H1 (cell line): ENCODE measurements around the gene NELFB. TPM values are rescaled to one million over a fixed set of nuclear protein-coding genes. Genes with fewer than 3 reads are reported as not detected.

ENCODE experiments used
- CTCF ChIA-PET: fragments of 300-600 bp; sonication (Branson Sonifier 250); formaldehyde crosslinking; loops from one replicate; lab custom pipeline; 2021; ENCODE audit not compliant: partially characterized antibody; lab: Charles Lee
- POLR2A ChIA-PET: fragments of 300-600 bp; sonication (Branson Sonifier 250); formaldehyde crosslinking; loops from one replicate; lab custom pipeline; 2021; ENCODE audit warnings: inconsistent platforms; ENCODE audit not compliant: partially characterized antibody; lab: Charles Lee
- DNase-seq, 2 experiments: peaks; one replicate each; pipeline versions ENCODE4 v3.0.0 to v3.0.0-alpha.2; 2010 to 2022; ENCODE audit warnings: low spot score in 2 of 2, low read depth in 1 of 2, mixed read lengths in 1 of 2
- FAIRE-seq: peaks from 2 replicates; lab custom pipeline; 2011; peaks lifted over from hg19 to GRCh38; lab: Jason Lieb, UNC
- H2AFZ ChIP-seq: 2 replicates; pipeline ENCODE4 v1.8.1; 2012; ENCODE audit warnings: low read length, inconsistent platforms
- H2AK5ac ChIP-seq: 2 replicates; pipeline ENCODE4 v1.6.1; 2013; ENCODE audit warnings: low read depth, low read length
- H2BK120ac ChIP-seq: replicated peaks from 2 replicates; pipeline ENCODE3; 2013; ENCODE audit warnings: low read depth, low read length, inconsistent platforms
- H2BK12ac ChIP-seq: 2 replicates; pipeline ENCODE4 v1.6.1; 2013; ENCODE audit warnings: low read depth, low read length
- H2BK15ac ChIP-seq: 2 replicates; pipeline ENCODE4 v1.6.1; 2013; ENCODE audit warnings: low read length
- H2BK20ac ChIP-seq: 2 replicates; pipeline ENCODE4 v1.6.1; 2013; ENCODE audit warnings: low read length
- H2BK5ac ChIP-seq: 2 replicates; pipeline ENCODE4 v1.6.1; 2013; ENCODE audit warnings: low read depth, low read length
- H3K14ac ChIP-seq: 2 replicates; pipeline ENCODE4 v1.6.1; 2013; ENCODE audit warnings: inconsistent platforms; ENCODE audit not compliant: insufficient read length
- H3K18ac ChIP-seq: 2 replicates; pipeline ENCODE4 v1.6.1; 2013; ENCODE audit warnings: low read length; ENCODE audit errors: extremely low read depth
- H3K23ac ChIP-seq: 2 replicates; pipeline ENCODE4 v1.6.1; 2013; ENCODE audit warnings: inconsistent platforms; ENCODE audit not compliant: insufficient read length
- H3K23me2 ChIP-seq: 2 replicates; pipeline ENCODE4 v1.6.1; 2013; ENCODE audit warnings: low read depth, low read length
- H3K27ac ChIP-seq: 2 replicates; pipeline ENCODE4 v1.6.1; 2011; ENCODE audit warnings: low read depth, low read length, inconsistent platforms
- H3K27me3 ChIP-seq, 4 experiments: replicated peaks in 1 of 4; 1 replicate in 1 of 4; 2 replicates in 3 of 4; pipeline versions ENCODE4 v1.6.1 to v1.8.1; 2011 to 2013; ENCODE audit warnings: low read length in 3 of 4, mild to moderate bottlenecking in 3 of 4, inconsistent platforms in 2 of 4, mixed read lengths in 2 of 4, moderate library complexity in 1 of 4; ENCODE audit not compliant: control insufficient read depth in 3 of 4, insufficient read depth in 3 of 4; ENCODE audit errors: extremely low read depth in 1 of 4
- H3K36me3 ChIP-seq, 4 experiments: 2 replicates each; pipeline versions ENCODE4 v1.6.1 to v1.8.1; 2011 to 2013; ENCODE audit warnings: mild to moderate bottlenecking in 4 of 4, low read length in 3 of 4, moderate library complexity in 2 of 4, control low read depth in 1 of 4, inconsistent platforms in 1 of 4; ENCODE audit not compliant: insufficient read depth in 4 of 4, control insufficient read depth in 2 of 4
- H3K4ac ChIP-seq: replicated peaks from 2 replicates; pipeline ENCODE3; 2013; ENCODE audit warnings: low read length, low read depth, mixed read lengths, inconsistent platforms; ENCODE audit not compliant: insufficient read length
- H3K4me1 ChIP-seq, 4 experiments: replicated peaks in 1 of 4; 1 replicate in 1 of 4; 2 replicates in 3 of 4; pipeline versions ENCODE4 v1.6.1 to v1.8.1; 2011 to 2013; ENCODE audit warnings: low read length in 3 of 4, inconsistent platforms in 2 of 4, mixed read lengths in 1 of 4; ENCODE audit not compliant: insufficient read depth in 4 of 4, control insufficient read depth in 3 of 4
- H3K4me2 ChIP-seq, 2 experiments: 2 replicates each; pipeline versions ENCODE4 v1.6.1 to v1.8.1; 2011 to 2013; ENCODE audit warnings: low read depth in 2 of 2, low read length in 2 of 2, control low read depth in 1 of 2, inconsistent platforms in 1 of 2, mild to moderate bottlenecking in 1 of 2; ENCODE audit not compliant: insufficient read depth in 1 of 2
- H3K4me3 ChIP-seq, 4 experiments: fragments of 200-600, 300-600 bp in 1 of 4; sonication (generic), shearing (Covaris generic), sonication (Bioruptor Twin) in 1 of 4; 2 replicates each; pipeline versions ENCODE4 v1.5.1 to v1.8.1; 2011 to 2016; ENCODE audit warnings: low read length in 4 of 4, low read depth in 3 of 4, control low read depth in 2 of 4, inconsistent platforms in 2 of 4, mild to moderate bottlenecking in 2 of 4, mixed read lengths in 1 of 4, moderate library complexity in 1 of 4; ENCODE audit not compliant: insufficient read depth in 2 of 4; ENCODE audit errors: extremely low read depth in 1 of 4
- H3K56ac ChIP-seq: replicated peaks from 2 replicates; pipeline ENCODE3; 2013; ENCODE audit warnings: low read depth, mild to moderate bottlenecking, mixed read lengths, low read length, inconsistent platforms; ENCODE audit not compliant: insufficient read length
- H3K79me1 ChIP-seq: 2 replicates; pipeline ENCODE4 v1.6.1; 2013; ENCODE audit warnings: low read depth, low read length, control low read depth
- H3K79me2 ChIP-seq, 2 experiments: 2 replicates each; pipeline versions ENCODE4 v1.6.1 to v1.8.1; 2012 to 2013; ENCODE audit warnings: low read length in 2 of 2, mild to moderate bottlenecking in 2 of 2, inconsistent platforms in 1 of 2; ENCODE audit not compliant: insufficient read depth in 2 of 2, control insufficient read depth in 1 of 2
- H3K9ac ChIP-seq, 4 experiments: replicated peaks in 1 of 4; 1 replicate in 1 of 4; 2 replicates in 3 of 4; pipeline versions ENCODE4 v1.6.1 to v1.8.1; 2011 to 2013; ENCODE audit warnings: low read depth in 3 of 4, low read length in 3 of 4, control low read depth in 2 of 4, mild to moderate bottlenecking in 2 of 4, moderate library complexity in 2 of 4, inconsistent platforms in 1 of 4; ENCODE audit errors: extremely low read depth in 1 of 4
- H3K9me3 ChIP-seq, 2 experiments: 2 replicates each; pipeline versions ENCODE4 v1.6.1 to v1.8.1; 2012 to 2013; ENCODE audit warnings: mild to moderate bottlenecking in 2 of 2, moderate library complexity in 2 of 2, control low read depth in 1 of 2, inconsistent platforms in 1 of 2, low read depth in 1 of 2, low read length in 1 of 2, mixed read lengths in 1 of 2; ENCODE audit not compliant: insufficient read depth in 2 of 2
- H4K20me1 ChIP-seq, 2 experiments: replicated peaks in 1 of 2; 2 replicates each; pipeline versions ENCODE3 to v1.8.1; 2011 to 2013; ENCODE audit warnings: inconsistent platforms in 2 of 2, low read length in 2 of 2, mild to moderate bottlenecking in 1 of 2; ENCODE audit not compliant: insufficient read depth in 2 of 2, control insufficient read depth in 1 of 2
- H4K5ac ChIP-seq: 2 replicates; pipeline ENCODE4 v1.6.1; 2013; ENCODE audit warnings: low read length, low read depth, mixed read lengths, inconsistent platforms; ENCODE audit not compliant: insufficient read length
- H4K8ac ChIP-seq: 2 replicates; pipeline ENCODE4 v1.8.0; 2013; ENCODE audit warnings: mild to moderate bottlenecking, moderate library complexity, low read length, inconsistent platforms; ENCODE audit not compliant: insufficient read depth; ENCODE audit errors: extremely low read depth
- H4K91ac ChIP-seq: replicated peaks from 2 replicates; pipeline ENCODE3; 2013; ENCODE audit warnings: low read length, mixed read lengths, inconsistent platforms; ENCODE audit not compliant: insufficient read length
- BACH1 ChIP-seq: IDR thresholded peaks from 2 replicates; pipeline ENCODE4 v1.6.1; 2012; ENCODE audit warnings: low read length, improper control_type of control experiment
- CHD1 ChIP-seq: IDR thresholded peaks from 2 replicates; pipeline ENCODE4 v1.6.1; 2012; ENCODE audit warnings: low read depth, low read length, improper control_type of control experiment
- CREB1 ChIP-seq: IDR thresholded peaks from 2 replicates; pipeline ENCODE4 v1.6.1; 2012; ENCODE audit warnings: inconsistent platforms
- GABPA ChIP-seq: IDR thresholded peaks from 2 replicates; pipeline ENCODE4 v1.6.1; 2011; ENCODE audit warnings: mild to moderate bottlenecking, low read length, moderate library complexity, borderline replicate concordance; ENCODE audit not compliant: insufficient read depth
- RFX5 ChIP-seq: IDR thresholded peaks from 2 replicates; pipeline ENCODE4 v1.6.1; 2011; ENCODE audit warnings: low read depth, low read length, improper control_type of control experiment, borderline replicate concordance
- RNF2 ChIP-seq: fragments of 200-900, 300-1000 bp; sonication (generic); IDR thresholded peaks from 2 replicates; pipeline ENCODE4 v1.7.1; 2016; ENCODE audit warnings: borderline replicate concordance, low read depth, mild to moderate bottlenecking, antibody characterized with exemption, low read length; ENCODE audit not compliant: poor library complexity, severe bottlenecking; ENCODE audit errors: missing control alignments
- SP2 ChIP-seq: IDR thresholded peaks from 2 replicates; pipeline ENCODE4 v1.6.1; 2012; ENCODE audit warnings: mild to moderate bottlenecking, low read length, inconsistent platforms
- SP4 ChIP-seq: IDR thresholded peaks from 2 replicates; pipeline ENCODE4 v1.6.1; 2012; ENCODE audit warnings: low read length, inconsistent platforms
- TBP ChIP-seq: IDR thresholded peaks from 2 replicates; pipeline ENCODE4 v1.6.1; 2011; ENCODE audit warnings: low read depth, low read length, improper control_type of control experiment
- TEAD4 ChIP-seq: IDR thresholded peaks from 2 replicates; pipeline ENCODE4 v1.6.1; 2012; ENCODE audit warnings: low read depth, low read length, inconsistent platforms, mixed read lengths
- WGBS, 2 experiments: shearing (Covaris generic) in 1 of 2; methylation state at CpG; one replicate each; pipeline versions ENCODE4 v1.1.6 to v1.1.7; 2013 to 2015; ENCODE audit warnings: low lambda C conversion rate in 2 of 2, mixed read lengths in 2 of 2, inconsistent platforms in 1 of 2, low coverage in 1 of 2, missing lambda C conversion rate in 1 of 2; ENCODE audit not compliant: insufficient replicate concordance in 2 of 2, insufficient coverage in 1 of 2, insufficient read length in 1 of 2; ENCODE audit errors: extremely low coverage in 1 of 2, missing lambda C conversion rate in 1 of 2; 5-methylcytosine and 5-hydroxymethylcytosine counted together
- polyA plus RNA-seq, 7 experiments: library from polyadenylated mRNA; depleted of rRNA in 3 of 7; stranded (reverse) in 5 of 7; unstranded in 2 of 7; fragments of >200 nt in 5 of 7; fragments of 200-250 nt in 2 of 7; gene quantifications; 1 replicate in 5 of 7; 2 replicates in 1 of 7; 4 replicates in 1 of 7; pipeline versions ENCODE4 v1.2.1 to v1.2.3, GENCODE V29; 2011 to 2013; ENCODE audit warnings: missing spikeins in 2 of 7, mixed read lengths in 2 of 7
- total RNA-seq: library from RNA; stranded (reverse); fragmentation: NEBNext Ultra II Directional; extraction: Animal tissue kit (Norgen Biotek cat#: 25700); gene quantifications from 2 replicates; pipeline ENCODE4 v1.2.1, GENCODE V29; 2021
- TF ChIP-seq, protein P1 (sequence below): IDR thresholded peaks from 2 replicates; pipeline ENCODE4 v1.6.1; 2012; ENCODE audit warnings: inconsistent platforms
- TF ChIP-seq, protein P2 (sequence below): IDR thresholded peaks from 2 replicates; pipeline ENCODE4 v1.6.1; 2012; ENCODE audit warnings: inconsistent platforms

Gene NELFB
- total and polyA plus RNA-seq, 2 of the 8 experiments (the other 6 are each of a cell fraction or from before 2014, with no cell fraction given) = 57.6 to 78.0 TPM

DNA sequence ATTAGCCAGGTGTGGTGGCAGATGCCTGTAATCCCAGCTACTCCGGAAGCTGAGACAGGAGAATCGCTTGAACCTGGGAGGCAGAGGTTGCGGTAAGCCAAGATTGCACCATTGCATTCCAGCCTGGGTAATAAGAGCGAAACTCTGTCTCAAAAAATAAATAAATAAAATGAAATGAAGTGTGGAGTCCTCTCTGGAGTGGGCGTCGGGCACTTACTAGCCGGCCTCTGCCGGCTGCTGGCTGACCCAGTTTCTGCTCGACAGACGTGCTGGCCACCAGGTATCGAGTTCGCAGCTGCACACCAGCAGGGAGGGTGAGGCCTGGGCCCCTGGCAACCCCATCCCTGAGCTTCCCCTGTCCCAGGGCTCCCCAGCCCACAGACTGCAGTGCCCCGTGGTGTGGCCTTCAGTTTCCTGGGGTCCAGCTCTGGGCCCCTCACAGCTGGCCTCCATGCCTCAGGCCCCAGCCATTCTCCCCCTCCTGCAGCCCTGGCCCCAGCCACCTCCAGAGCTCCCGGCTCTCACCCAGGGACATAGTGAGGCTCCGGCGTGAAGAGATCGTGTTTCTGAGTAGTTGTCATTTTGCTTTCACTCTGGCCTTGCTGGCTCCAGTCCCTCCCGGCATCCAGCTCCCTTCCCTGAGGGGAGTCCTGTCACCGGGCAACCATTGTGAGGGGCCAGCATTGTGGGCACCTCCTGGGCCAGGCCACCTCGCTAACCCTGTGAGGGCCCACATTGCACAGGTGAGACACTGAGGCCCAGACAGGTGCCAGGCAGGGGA lies 7.8 kb upstream of the NELFB start:
- no peak overlapping the region for H3K23ac ChIP-seq
- CTCF ChIA-PET = interaction anchor here (0.8 to 3.3 kb wide), 8 partner anchors 9 to 59 kb away, joined by 3 to 26 read pairs (median 4); partner anchors contain the start of gene RNF224
- peaks cover 0 to 5% of the 10 kb centered on the region in 2 experiments; a peak in 2 of 4 replicates for H3K79me2 ChIP-seq
- no peak overlapping the region for H3K4me2 ChIP-seq
- no peak overlapping the region for H4K5ac ChIP-seq
- no peak overlapping the region for H3K4me3 ChIP-seq
- no peak overlapping the region for H3K27ac ChIP-seq
- no peaks in the 10 kb centered on the region; the same call in none of the 2 replicates for H3K79me1 ChIP-seq
- no peak overlapping the region for H4K91ac ChIP-seq
- H3K56ac ChIP-seq = no peak overlapping the region
- no peak for FAIRE-seq
- peaks cover 4 to 14% (median 12%) of the 10 kb centered on the region in 4 experiments; a peak in 7 of 8 replicates for H3K36me3 ChIP-seq
- H3K4me1 ChIP-seq = peaks cover 0 to 20% (median 16%) of the 10 kb centered on the region in 4 experiments; a peak in 5 of 7 replicates
- H2BK20ac ChIP-seq = no peak overlapping the region
- 88% methylated on average over 20 of the region's 20 CpGs; no CpG with 5 or more reads in 1 of the 2 experiments for WGBS, 2 experiments
- no peak overlapping the region for H3K4ac ChIP-seq
- no peak overlapping the region for H2BK15ac ChIP-seq
- peaks cover 12 to 13% of the 10 kb centered on the region in 2 experiments for H4K20me1 ChIP-seq
- POLR2A ChIA-PET = interaction anchor here (1.1 to 69.9 kb wide), 3 partner anchors 10 to 34 kb away, joined by 4 to 1462 read pairs (median 1462); partner anchors contain the start of genes CYSRT1, NDOR1, NELFB and RNF208
- H2BK5ac ChIP-seq = no peak overlapping the region
- no peak overlapping the region for H2AFZ ChIP-seq
- DNase-seq = no peak
- H2BK12ac ChIP-seq = no peak overlapping the region
- H3K9me3 ChIP-seq = no peaks in the 10 kb centered on the region
- no peak overlapping the region for H3K9ac ChIP-seq
- H3K18ac ChIP-seq = no peak overlapping the region
- H2BK120ac ChIP-seq = no peak overlapping the region
- H3K14ac ChIP-seq = no peak overlapping the region
- H4K8ac ChIP-seq = no peak overlapping the region
- no peaks in the 10 kb centered on the region for H3K23me2 ChIP-seq
- no peak overlapping the region for H2AK5ac ChIP-seq
- no peaks in the 10 kb centered on the region; a peak in 2 of 7 replicates for H3K27me3 ChIP-seq
- no peak for TF ChIP-seq SP2
- TF ChIP-seq SP4 = no peak
- no peak for TF ChIP-seq BACH1
- no peak for TF ChIP-seq RFX5
- no peak for TF ChIP-seq CHD1
- TF ChIP-seq CREB1 = no peak
- no peak for TF ChIP-seq GABPA
- TF ChIP-seq RNF2 = no peak
- TF ChIP-seq, protein P1, sequence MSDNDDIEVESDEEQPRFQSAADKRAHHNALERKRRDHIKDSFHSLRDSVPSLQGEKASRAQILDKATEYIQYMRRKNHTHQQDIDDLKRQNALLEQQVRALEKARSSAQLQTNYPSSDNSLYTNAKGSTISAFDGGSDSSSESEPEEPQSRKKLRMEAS = no peak
- no peak for TF ChIP-seq TEAD4
- TF ChIP-seq TBP = no peak
- TF ChIP-seq, protein P2, sequence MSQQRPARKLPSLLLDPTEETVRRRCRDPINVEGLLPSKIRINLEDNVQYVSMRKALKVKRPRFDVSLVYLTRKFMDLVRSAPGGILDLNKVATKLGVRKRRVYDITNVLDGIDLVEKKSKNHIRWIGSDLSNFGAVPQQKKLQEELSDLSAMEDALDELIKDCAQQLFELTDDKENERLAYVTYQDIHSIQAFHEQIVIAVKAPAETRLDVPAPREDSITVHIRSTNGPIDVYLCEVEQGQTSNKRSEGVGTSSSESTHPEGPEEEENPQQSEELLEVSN = no peak
